ENCODE results near the gene TMEM95.

TMEM95 gene

DNA sequence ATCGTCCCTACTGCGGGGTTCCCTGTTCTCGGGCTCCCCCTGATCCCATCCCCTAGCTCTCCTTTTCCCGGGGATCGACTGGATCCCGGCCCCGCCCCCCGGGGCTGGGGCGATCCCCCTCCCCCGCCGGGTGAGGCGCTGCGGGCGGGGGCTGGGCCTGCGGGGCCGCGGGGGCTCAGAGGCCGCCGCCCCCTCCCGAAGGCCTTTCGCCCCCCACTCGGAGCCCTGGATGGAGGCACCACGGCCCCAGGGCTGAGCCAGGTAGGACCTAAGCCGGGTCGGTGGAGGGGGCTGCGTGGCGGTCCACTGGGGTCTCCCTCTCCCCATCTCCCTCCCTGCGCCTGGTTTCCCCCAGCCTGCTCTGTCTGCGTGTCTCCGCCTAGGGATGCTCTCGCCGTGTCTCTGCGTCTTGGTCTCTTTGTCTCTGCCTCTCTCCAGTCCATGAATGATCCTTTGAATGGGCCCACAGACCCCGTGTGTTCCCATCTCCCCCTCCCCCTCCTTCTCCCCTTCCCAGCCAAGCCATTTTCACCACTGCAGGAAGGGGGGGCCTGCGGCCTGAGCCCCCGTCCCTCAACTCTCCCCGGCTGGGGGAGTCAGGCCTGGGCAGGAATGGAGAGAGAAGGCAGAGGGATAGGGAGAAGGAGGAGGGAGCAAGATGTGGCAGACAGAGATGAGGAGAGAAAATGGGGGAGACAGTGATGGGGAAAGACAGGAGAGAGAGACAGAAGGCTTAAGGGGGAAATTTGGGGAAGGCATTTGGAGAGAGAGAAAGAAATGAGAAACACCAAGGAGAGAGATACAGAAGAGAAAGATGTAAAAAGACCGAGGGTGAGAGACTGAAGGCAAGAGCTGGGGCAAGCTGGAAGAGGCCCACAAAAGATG is 50.6 kb downstream of the TMEM95 start:
- DNase-seq, result no peak

DNA sequence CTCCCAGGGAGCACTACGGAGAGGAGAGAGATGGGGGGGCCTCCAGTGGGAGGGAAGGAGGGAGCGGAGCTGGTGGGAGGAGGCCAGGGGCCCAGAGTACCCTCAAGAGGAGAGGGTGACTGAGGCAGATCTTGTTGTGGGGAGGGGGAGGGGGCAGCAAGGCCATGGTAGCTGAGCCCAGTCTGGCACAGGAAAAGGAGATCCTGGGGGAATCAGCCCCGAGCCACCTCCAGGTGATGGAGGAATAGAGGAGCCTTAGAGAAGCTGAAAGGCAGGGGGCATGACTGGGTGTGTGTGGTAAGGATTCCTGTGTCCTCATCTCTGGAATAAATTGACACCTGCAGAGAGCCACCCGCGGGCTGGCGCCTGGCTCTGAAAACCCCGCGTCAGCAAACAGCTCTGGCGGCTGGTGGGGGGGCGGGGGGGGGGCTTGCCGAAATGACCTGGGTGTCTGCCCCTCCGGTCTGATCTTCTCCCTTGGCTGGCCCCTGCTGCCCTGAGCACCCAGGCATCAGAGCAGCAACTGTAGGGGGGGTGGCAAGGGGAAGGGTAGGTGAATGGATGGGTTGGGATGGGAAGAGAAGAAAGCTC is 51.4 kb downstream of the TMEM95 start:
- DNase-seq, result no peak

Measured in activated CD4-positive, CD25-positive, alpha-beta regulatory T cell treated with anti-CD3 and anti-CD28 coated beads, Interleukin-2, amount 50 U/mL, for 72 hours (primary cell).